DMS53 treated with DMSO at 0.1 percent for 48 hours (cell line): ENCODE measurements around the gene PTPRM.
A peak's percentile ranks its signal among the peaks of the same experiment; 100 is the strongest.

Experiments used
- DNase-seq: peaks from one replicate; lab custom pipeline; 2025; ENCODE audit not compliant: unreplicated experiment; lab: John Stamatoyannopoulos, UW

PTPRM gene

DNA sequence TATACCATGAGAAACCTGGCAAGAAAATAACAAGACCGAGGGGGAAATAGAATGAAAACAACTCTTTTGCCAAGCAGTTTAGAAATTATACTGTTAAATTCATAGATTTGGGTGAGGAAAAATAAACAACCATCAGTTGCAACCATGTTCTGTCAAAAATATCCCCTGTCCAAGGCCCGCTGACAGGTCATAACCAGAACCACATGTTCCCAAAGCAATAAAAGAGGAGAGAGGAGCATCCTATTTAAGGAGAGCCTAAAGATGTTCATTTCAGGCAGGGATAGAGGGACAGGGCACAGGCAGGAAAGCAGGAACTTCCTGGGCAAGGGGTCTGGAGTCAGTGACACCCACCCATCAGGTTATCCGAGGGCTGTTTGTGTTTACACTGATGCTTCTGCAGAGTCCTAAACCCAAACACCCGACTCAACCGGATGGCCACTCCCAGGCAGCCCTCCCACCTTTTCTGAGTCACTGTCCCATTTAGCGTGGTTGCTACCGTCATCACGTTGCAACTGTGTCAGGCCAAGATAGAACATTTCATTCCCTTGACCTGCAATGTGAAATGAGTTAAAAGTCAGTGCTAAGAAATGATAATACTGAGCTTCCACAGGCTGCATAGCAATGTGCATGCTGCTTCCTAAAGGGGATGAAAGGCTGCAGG is 573.9 kb downstream of the PTPRM start:
- no peak for DNase-seq

DNA sequence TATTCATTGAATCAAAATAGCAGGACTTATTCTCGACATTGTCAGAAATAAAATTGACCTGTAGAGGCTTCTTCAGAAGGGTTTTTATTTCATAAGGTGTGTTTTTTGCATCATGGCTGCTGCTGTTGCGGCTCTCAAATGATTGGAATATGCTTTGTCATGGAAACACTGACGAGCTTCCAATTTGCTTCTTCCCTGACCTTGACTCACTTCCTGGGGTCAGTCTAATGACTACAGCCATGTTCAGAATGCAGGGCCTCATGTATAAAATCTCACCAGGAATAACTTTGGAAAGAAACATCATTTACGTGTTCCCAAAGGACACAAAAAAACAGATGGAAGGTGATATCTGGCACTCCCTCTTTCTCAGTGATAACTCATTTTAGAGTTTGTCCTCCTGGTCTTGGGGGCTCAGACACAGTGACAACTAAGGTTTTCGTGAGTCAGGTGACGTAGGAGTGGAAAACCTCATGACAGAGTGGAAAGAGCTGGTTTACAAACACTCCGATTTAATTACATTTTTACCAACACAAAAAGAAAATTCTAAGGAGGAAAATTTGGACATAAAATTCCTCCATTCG is 575.1 kb downstream of the PTPRM start:
- no peak for DNase-seq

DNA sequence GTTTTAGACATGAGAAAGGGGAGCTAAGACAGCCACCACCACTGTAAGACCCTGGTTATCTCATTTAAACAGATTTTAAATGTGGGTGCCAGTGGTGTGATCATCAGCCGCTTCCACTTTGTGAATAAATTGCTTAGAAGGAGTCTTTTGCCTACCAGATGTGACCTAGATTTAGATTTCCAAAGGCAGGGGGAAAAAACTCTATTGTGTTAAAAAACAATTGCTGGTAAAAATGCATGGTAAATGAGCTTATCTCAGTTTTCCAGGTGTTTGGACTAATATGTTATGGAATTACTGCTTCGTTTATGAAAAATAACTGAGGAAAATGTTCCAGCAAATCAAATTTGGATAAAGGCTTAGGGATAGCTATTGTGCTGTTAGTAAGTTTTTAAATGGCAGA is 575.8 kb downstream of the PTPRM start:
- DNase-seq: no peak

DNA sequence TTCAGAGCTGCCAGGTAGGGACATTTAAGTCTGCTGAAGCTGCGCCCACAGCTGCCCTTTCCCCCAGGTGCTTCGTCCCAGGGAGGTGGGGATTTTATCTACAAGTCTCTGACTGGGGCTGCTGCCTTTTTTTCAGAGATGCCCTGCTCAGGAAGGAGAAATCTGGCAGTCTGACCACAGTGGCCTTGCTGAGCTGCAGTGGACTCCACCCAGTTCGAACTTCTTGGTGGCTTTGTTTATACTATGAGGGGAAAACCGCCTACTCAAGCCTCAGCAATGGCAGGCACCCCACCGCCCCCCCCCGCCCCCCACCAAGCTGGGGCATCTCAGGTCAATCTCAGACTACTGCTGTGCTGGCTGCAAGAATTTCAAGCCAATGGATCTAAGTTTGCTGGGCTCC is 584.1 kb downstream of the PTPRM start:
- DNase-seq: no peak

DNA sequence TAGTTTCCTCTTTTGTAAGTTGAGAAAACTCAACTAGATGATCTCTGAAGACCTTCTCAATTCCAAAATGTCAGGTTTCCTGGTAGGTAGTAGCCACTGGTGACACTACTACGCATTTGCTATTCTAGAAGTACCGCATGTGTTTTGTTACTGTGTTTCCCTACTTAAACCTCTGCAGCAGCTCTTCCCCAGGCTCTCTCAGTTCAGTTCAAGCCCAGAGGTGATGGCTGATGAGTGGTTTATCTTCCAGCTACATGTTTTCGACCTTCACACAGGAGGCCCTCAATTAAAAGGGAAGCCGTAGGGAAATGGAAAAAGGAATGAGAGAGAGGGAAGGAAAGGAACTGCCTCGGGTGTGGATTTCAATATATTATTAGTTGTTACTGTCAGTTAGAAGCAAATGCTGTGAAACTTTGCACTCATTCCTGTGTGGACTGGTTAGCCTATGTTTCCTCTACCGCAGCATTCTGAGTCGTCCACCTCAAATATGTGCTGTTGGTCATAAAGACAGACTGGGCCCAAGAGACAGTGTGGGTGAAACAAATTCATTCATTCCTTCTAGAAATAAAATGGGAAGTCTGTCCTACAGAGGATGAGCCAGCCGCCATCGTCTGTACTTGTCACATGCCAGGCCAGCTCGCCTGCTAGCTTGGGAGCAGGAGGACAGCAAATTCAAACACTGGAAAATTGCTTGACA is 586.9 kb downstream of the PTPRM start:
- DNase-seq: no peak

DNA sequence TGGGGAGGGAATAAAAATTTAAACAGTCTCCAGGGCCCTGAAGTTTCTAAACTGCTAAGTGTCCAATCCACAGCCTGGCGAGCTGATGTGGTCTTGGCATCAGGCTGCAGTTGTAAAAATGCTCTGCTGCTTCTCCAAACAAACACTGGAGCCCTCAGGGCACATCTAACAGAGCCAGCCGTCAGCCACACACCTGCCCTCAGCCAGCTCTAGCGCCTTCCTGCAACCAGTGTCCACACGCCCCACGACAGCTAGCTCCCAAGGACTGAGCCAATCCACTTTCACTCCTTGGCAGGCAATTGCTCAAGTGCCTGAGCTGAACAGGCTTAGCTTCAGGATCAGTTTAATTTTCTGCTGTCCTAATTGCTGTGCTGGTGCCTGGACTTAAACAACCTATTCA is 595.7 kb downstream of the PTPRM start:
- peak; percentile 49 for DNase-seq

DNA sequence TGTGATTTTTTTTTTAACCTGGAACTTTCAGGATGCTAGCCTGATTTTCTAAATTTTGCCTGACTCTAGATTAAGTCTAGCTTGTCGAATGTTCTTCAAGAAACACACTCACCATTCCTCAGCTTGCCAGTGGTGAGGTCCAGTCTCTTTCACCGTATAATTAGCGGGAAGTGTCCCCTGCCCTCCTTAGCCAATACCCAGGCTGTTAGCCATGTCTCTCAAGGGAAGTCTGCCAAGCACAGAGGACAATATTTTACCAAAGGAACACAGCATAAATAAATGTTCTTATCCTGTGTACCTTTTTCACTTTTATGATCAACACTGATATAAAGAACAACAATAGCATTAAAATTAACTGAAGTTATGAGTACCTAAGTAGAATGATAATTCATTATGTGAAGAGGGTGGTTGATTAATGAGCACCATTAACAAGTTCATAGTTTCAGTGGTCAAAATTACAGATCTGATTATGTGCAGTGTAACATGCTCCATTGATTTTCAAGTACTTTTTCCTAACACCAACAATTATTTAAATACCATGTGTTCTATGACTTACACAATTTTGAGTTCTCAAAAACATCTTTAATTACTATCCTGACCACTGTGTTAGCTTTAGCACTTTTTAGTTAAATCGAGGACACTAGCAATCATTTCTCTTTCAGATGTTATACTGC is 596.3 kb downstream of the PTPRM start:
- no peak for DNase-seq

DNA sequence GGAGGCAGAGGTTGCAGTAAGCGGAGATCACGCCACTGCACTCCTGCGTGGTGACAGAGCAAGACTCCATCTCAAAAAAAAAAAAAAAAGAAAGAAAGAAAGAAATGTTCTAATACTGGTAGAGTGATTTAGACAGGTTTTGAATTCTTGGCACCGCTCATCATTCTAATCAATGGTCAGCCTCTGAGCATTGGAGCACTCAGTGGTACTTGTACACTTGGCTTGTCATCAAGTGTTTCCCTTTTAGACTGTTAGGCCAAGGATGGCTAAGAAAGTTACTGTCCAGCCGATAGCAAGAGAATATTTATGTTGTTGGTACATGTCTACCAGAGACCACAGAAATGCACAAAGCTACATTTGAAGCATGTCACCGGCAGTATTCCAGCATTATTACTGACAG is 598.0 kb downstream of the PTPRM start:
- no peak for DNase-seq

DNA sequence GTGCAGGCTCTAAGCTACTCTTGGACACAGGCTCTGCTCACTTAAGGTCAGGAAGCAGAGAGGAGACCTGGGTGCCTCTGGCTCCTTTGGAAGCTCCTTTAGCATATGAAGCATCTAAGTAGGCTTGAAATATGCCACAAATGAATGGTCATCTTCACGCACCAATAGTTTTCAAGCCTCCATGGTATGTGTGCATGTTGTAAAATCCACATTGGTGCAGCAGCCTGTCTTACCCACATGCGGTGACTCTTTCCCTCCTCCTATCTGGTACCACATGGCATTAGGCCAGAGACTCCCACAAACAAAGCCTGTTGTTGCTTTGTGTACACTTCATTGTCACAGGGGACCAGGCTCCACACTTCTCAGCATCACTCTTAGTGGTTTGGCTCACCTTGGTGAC is 599.9 kb downstream of the PTPRM start:
- DNase-seq: no peak

DNA sequence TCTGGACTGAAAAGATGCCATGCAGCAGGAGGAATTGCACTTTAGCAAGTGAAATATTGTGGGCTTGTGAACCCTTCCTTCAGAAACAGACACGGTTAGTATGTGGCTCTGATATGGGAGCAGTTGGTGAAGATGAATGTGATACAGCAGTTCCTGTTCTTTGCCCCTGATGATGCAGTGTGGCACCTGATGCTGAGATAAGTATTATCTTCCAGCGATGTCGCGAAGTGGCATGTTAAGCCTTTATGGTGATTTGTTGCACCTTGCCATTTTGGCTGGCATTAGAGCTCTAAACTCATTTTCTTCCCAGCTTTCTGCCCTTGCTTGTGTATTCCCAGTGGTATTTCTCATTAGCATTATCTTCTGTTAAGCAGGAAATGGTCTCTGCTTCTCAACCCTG is 600.6 kb downstream of the PTPRM start:
- DNase-seq: no peak

DNA sequence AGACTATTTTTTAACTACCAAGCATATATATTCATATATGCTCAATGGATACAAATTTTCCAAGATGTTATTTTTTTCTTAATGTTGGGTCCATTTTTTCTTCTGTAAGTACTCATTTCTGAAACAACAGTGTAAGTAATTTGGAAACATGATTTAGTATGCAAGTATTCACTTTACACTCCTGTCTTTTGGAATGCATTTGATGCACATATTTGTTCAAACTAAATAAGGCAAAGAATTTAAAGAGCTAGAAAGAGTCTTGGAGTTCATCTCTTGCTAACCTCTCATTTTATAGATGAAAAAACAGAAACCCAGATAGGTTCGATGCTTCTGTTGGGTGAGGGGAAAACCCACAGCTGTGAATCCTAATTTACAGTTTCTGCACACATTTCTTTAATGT is 602.6 kb downstream of the PTPRM start:
- no peak for DNase-seq

DNA sequence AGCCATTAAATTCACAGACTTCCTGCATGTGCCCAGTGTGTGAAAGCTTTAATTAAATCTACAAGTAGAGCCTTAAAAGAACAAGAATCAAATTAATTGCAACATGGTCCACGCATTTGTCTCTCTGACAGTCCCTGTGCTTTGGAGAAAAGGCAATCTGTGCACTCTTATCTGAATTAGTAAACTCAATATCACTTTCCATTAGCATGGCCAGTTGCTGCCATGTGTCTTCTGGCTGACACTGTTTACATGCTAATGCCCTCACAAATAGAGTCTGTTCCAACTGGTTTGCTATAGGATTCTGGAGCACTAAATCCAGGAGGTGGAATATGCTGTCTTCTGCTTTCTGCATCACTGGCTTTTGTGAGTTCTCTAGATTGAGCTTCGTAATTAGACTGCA is 607.7 kb downstream of the PTPRM start:
- DNase-seq: no peak

DNA sequence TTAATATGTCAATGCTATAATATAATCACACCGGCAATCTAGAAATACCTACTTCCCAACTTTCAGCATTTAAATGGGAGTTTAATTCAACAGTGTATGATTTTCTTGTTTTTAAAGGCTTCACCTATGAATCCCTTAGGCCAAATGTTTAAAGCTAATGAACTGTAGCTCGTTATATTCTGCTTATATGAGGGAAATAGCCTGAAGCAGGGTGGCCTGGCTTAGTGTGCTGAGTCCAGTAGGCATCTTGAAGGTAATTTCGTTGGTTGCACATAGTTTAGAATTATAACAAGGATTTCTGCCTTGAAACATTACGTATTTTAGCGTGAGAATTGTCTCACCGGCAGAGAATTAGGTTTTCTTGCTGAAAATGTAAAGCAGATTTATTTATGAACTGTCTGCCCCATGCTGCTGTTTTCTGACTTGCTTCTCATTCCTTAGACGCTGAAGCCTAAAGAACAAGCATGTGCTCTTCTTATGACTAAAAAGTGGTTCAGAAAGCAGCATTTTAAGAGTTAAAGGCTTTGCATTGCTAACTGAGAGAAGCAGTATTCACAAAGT is 608.5 kb downstream of the PTPRM start:
- DNase-seq: no peak

DNA sequence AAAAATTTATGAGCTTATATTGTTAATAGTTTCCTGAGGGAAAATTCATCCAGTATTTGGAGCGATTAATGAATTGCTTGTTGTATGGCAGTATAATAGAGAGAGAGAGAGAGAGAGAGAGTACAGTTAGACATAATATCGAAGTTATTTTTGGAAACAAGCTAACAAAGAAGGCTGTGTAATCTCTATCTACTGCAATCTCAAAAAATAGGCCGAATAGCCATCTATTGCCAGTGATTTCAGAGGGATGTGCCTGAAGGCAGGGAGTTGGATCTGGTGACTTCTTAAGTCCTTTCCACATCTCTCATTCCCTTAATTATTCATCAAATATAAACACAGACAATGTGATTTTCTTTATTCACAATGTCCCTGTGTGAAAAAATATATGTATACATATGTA is 609.0 kb downstream of the PTPRM start:
- no peak for DNase-seq

DNA sequence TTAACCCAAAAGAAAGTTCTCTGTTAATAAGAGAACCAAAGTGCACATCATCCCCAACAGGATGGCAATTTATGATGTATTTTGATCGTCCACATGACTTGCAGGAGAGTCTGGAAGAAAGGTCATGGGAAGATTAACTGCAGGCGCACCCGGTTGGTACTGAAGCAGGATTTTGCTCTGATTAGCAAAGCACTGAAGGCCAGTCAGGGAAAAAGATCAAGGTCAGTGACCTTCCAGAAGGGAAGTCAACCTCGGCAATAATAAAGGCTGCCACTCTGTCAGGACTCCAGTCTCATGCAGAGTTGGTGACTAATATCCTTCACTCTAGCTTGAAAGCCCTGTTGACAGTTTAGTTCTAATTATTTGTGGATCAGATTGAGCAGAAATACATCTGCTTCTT is 609.4 kb downstream of the PTPRM start:
- DNase-seq: peak; percentile 27

DNA sequence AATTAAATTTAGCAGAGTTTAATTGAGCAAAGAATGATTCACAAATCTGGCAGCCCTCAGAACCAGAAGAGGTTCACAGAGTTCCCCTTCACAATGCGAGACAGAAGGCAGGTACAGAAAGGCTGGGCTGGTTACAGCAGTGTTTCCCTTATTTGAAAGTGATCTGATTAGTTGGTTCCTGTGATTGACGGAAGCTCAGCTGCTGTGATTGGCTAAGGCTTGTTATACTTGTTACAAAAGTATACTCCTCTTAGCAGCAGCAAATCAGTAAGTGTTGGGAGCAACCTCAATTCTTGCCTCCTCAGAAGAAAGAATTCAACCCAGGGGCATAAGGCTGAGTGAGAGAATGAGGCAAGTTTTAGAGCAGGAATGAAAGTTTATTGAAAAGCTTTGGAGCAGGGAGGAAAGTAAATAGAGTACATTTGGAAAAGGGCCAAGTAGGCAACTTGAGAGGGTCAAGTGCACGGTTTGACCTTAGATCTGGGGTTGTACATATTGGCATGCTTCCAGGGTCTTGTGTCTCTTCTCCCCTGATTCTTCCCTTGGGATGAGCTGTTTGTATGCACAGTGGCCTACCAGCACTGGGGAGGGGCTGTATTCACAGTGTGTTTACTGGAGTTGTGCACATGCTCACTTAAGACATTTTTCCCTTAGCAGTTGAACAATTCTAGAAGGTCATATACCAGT is 610.4 kb downstream of the PTPRM start:
- peak; percentile 81 for DNase-seq

DNA sequence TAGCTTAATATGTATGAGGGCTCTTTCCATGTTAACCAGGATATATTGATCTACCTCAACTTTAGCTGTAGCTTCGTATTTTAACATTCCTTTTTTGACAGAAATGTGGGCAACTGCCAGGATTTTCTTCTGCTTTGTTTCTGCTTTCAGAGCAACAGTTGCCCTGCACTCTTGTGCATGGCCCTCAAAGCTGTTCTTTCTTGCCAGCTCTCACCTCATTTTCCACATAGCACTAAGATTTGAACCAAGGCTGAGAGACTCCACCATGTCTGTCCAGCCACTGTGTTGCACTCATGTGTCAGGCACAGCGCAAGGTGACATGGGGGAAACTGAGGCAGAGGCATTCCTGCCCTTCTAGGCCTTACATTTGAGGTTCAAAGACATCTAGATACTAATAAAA is 619.3 kb downstream of the PTPRM start:
- no peak for DNase-seq

DNA sequence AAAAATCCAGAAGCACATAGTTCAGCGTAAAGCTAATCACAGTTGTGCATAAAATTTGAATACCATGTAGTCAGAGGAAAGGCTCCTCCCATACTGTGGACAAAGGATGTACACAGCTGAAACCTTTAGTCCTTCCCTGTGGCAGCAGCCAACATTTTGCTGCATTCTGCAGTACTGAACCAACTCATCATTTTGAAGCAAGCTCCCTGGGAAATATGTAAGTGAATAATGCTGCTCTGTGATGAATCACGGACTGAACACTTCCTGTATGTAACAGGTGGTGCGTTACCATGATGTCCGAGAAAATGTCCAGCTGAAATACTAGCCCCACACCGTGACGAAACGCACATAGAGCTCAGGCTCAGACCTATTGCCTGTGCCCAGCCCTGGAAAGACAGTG is 621.1 kb downstream of the PTPRM start:
- DNase-seq: no peak

DNA sequence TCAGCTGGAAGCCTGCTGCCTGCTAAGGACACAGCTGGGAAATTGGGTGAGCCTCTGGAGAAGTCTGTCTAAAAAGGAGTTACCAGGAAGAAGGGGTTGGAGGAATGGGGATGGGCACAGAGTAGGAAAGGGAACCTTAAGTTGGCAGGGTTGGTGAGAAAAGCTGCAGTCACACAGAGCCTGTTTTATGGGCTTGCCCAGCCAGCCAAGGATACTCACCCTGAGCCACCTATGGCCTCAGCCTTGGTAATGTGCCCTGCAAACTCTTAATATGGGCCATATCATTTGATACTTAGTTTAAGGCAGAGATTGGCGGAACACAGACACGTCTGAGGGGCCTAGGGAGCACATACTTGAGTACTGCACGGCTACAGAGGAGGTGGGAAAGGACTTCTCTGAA is 623.9 kb downstream of the PTPRM start:
- no peak for DNase-seq

DNA sequence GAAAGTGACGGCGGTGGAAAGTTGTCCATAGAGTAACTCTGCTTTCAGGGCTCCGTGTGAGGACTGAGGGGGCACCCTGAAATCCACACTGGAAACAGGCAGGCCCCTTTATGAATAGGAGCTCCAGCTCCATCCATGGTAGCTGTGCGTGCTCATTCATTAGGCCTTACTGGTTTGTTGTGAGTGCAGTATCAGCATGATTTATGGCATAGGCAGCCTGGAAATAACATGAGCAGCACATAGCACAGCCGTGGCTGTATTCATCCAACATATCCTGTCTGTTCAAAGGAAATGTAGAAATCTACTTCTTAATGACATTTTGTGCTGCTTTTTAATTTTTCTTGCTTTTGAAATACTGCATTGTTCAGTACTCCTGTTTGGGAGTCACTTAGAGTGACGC is 627.3 kb downstream of the PTPRM start:
- DNase-seq: no peak

DNA sequence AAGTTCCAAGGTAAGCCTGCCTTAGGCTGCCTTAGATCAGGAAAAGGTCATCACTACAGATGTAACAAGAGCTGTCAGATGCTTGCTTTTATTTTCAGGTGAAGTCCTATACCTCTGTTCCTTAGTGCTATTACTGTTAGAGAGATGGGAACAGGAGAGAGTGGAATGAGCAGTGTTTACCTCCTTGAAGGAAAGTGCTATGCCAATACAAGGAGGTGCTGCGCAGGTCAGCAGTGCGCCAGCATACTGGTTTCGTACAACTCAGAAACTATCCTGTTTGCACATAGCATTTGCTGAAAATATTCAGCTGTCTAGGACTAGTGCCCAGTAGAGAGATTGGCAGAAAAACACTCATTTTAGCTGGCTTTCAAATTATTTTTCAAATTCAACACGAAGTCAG is 629.1 kb downstream of the PTPRM start:
- no peak for DNase-seq
